ENCODE data around the gene RIOX2.

GRCh38 chr3:98013411-98014267, 41.4 kb upstream of the RIOX2 start:
- no peak for TF ChIP-seq POLR2AphosphoS5 (IDR thresholded peaks at IDR 0.05; ENCODE audit: low read depth, low read length)
- no peak for TF ChIP-seq POLR2A (IDR thresholded peaks at IDR 0.05; ENCODE audit: low read depth, low read length)
- no peak for TF ChIP-seq TAF1 (IDR thresholded peaks at IDR 0.05; ENCODE audit: borderline replicate concordance, low read depth, low read length)
